ENCODE measurements around the gene FRAS1.
"Not testable (repeated sequence)": the region's sequence is repeated elsewhere in the genome, so short reads cannot be mapped to it uniquely, and the experiment has no call there.

FRAS1 gene

DNA sequence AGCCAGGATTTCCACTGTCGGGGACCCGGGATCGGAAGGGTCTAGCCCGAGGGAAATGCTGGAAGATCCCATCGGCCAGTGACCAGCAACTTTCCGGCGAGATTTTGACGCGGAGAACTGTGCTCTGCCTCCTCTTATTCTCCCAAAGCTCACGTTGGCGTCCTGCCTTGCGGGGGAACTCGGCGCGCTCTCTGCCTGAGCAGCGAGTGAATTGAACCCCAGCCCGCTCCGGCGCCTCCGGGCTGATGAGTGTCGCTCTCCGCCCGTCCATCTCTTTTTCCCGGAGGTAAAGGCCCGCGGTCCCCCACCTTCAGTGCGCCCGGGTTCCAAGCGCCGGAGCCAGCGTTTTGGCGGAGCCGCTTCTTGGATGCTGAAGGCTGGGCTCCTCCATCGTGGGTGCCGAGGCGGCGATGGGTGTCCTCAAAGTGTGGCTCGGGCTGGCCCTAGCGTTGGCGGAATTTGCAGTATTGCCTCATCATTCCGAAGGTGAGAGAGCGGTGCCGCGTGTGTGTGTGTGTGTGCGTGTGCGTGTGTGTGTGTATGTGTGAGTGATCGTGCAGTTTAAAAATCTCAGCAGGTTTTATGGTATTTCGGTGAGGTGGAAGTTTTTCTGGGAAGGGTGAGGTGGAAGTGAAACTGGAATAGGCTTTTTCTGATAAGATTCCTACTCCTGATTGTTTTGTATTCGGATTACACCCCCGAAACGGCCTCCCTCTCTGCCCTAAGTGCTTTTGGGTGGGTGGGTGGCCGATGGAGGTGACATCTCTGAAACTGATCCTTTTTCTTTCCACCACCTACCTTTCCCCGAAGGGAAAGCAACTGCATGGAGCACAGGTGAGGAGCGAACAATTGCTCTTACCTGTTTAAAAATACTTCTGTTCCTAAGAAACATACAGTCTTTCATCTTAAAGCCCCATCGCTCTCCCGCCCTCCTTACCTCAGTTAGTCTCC lies 752 bp downstream of the FRAS1 start:
- H3K4me3 ChIP-seq (ENCODE audit: low read depth, low read length) = peak overlapping the region; percentile 92

GRCh38 chr4:78058591-78059523 lies 1.7 kb downstream of the FRAS1 start:
- peak overlapping the region; percentile 92 for H3K4me3 ChIP-seq (ENCODE audit: low read depth, low read length)

DNA sequence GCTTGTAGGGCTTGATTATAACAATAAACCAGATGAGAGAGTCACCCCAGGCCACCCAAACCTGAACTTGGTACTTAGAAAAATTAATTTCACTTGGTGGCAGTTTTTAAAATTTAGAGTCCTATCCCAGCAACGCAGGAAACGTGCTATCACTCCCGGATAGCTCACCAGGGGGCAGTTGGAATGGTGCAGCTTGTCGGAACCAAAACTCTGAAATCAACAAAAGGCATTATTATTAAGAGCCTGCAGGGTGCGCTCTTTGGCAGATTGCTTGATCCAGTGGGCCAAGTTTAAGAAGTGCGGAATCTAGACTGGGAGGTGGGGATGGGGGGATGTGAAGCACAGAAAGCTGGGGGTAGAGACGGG lies 2.4 kb downstream of the FRAS1 start:
- peak overlapping the region; percentile 92 for H3K4me3 ChIP-seq (ENCODE audit: low read depth, low read length)

DNA sequence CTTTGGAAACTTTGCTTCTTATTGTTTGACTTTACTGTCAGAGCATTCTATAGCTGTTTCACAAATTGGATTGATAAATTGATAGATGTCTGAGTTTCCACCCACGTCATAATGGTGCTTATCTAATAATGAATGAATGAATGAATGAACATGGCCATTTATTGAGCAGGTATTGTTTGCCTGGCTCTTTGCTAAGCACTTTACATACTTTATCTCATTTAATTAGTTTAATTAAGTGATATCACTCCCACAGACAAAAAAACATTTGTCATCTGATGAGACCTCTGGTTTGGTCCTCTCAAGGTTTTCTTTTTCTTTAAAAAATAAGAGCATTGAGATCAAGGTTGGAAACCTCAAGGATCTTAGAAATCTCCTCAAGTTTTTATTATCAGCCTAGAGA lies 2.8 kb downstream of the FRAS1 start:
- no peak overlapping the region for H3K4me3 ChIP-seq (ENCODE audit: low read depth, low read length)

DNA sequence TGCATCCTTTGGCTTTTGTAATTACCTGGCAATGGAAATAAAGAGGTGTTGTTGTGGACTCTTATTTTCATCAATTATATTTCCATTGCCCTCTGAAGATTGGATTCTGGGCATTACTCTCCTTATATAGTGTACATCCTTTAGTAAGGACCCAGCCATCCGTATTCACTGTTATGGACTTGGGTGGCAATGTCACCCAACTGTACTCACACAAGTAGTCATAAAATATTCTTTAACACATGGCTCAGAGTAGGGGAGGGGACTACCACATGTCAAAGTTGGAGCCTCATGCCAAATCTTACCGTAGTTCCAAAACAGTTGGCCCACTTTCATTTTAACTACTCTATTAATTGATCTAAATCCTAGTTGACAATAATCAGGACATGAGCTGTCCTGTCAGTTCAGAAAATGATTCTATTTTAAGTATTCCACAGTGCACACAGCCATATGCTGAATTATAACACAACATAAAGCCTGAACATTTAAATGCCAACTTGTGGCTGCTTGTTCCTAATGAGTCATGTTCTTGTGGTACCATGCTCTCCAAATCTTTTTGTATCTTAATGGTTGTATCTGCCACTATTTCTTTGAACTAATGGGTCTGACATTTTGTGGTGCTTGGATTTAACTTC lies 4.9 kb downstream of the FRAS1 start:
- no peak overlapping the region for H3K4me3 ChIP-seq (ENCODE audit: low read depth, low read length)

GRCh38 chr4:78065508-78066192 lies 8.5 kb downstream of the FRAS1 start:
- no peak overlapping the region for H3K4me3 ChIP-seq (ENCODE audit: low read depth, low read length)

GRCh38 chr4:78068481-78068880 lies 11.4 kb downstream of the FRAS1 start:
- H3K4me3 ChIP-seq (ENCODE audit: low read depth, low read length) = no peak overlapping the region

- no peak overlapping the region for H3K4me3 ChIP-seq (ENCODE audit: low read depth, low read length)
These were observed 12.2 kb downstream of the FRAS1 start for GRCh38 chr4:78069319-78069718.

DNA sequence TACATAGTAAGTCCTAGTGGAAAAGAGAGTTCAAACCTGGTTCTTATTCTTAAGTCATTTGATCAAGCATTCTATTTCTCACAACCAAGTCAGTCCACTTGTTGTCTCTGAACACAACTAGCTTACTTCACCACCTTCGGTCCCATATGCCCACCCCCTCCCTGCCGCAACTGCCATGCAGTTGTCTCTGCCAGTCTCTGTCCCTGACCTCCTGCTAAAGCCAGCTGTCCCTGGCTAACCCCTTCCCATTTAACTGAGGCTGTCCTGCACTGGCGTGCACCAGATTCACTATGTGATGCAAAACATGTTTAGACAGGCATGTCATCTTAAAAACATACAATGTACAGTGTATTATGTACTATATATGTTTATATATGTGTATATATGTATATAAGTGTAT lies 12.7 kb downstream of the FRAS1 start:
- H3K4me3 ChIP-seq (ENCODE audit: low read depth, low read length) = no peak overlapping the region

DNA sequence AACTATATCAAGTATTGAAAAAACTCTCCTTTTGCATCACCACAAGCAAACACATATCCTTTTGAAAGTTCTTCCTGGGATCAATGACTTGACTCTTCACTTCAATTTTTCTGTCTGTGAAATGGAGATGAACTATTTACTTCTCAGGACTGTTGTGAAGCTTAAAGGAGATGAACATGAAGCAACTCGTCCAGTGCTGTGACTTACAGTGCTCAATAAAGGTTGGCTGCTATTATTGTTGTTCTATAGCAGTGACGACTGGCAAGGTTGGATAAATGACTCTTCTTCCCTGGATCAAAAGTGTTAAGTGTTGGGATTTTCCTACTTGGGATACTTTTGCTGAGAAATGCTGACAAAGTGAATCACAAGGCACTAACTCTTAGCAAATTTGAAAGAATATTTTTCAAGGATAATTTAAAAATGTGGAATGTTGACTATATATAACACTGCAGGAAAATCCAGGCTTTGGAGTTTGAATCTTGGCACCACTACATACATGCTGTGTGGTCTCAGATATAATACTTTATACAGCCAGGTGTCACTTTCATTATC lies 13.7 kb downstream of the FRAS1 start:
- H3K4me3 ChIP-seq (ENCODE audit: low read depth, low read length) = no peak overlapping the region

DNA sequence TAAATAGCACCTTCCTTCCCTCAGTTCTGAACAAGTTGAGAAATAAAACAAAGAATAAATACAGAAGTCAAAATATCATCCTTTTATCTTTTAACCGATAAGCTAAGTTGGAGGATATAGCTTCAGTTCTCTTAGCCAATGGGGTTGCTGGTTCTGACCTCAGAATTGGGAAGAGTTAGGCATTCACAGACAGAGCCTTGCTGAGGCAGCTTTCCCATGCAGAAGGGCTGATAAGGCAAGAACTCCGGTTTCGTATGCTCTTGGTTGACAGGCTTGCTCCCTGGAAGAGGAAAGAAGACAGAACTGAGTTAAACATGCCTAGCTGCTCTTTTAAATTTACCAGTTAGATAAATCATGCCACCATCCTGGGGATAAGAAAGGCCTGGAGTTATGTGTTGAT lies 17.6 kb downstream of the FRAS1 start:
- H3K4me3 ChIP-seq (ENCODE audit: low read depth, low read length) = no peak overlapping the region

GRCh38 chr4:78075986-78076385 lies 18.9 kb downstream of the FRAS1 start:
- H3K4me3 ChIP-seq (ENCODE audit: low read depth, low read length) = no peak overlapping the region

DNA sequence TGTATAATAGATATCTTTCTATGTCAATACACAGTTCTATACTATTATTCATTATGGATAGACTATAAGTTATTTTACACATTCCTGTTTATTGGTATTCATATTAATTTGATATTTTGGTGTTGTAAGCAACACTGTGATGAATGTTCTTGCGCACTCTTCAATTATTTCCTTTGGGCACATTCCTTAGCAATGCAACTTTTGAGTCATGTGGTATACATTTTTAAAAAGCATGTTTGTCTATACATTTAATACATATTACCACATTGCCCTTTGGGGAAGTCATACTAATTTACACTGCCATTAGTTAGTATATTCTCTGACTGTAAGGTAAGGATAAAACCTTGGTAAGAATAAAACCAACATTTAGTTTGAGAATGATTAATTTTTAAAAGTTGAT lies 21.0 kb downstream of the FRAS1 start:
- no peak overlapping the region for H3K4me3 ChIP-seq (ENCODE audit: low read depth, low read length)

DNA sequence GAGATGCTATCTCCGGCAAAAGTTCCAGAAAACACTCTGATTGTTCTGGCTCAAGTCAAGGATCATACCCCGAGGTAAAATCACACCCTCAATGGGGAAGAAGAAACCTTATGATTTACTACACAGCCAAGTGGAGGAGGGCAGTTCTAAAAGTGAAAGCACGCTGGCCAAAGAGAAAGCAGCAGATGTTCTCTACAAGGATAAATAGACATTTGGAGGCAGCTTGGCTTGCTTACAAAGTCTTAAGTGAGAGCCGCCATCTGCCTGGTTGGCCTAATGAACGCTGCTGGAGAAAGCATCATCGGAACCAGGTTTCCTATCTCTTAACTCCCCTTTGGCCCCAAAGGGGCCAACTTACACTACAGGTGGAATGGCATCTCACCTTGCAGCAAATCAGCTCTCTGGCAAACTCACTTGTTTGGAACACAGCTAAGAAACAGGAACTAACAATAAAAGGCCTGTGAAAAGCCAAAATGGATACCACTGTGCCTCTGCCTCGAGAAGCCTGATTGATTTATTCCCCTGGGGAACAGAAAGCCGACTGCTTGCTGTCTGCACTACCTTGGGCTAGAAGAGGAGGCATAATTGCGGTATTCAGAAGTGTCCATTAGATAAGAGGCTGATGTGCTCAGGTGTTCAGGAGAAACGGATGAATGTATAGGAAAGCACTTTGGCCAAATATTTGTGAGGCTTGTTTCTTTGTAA lies 22.8 kb downstream of the FRAS1 start:
- H3K4me3 ChIP-seq (ENCODE audit: low read depth, low read length) = no peak overlapping the region

GRCh38 chr4:78081541-78081940 lies 24.4 kb downstream of the FRAS1 start:
- H3K4me3 ChIP-seq (ENCODE audit: low read depth, low read length) = no peak overlapping the region

GRCh38 chr4:78083035-78083434 lies 25.9 kb downstream of the FRAS1 start:
- H3K4me3 ChIP-seq (ENCODE audit: low read depth, low read length) = no peak overlapping the region

GRCh38 chr4:78091534-78091933 lies 34.4 kb downstream of the FRAS1 start:
- H3K4me3 ChIP-seq (ENCODE audit: low read depth, low read length) = no peak overlapping the region

- H3K4me3 ChIP-seq (ENCODE audit: low read depth, low read length) = not testable (repeated sequence)
These were observed 35.2 kb downstream of the FRAS1 start for GRCh38 chr4:78092350-78092749.

DNA sequence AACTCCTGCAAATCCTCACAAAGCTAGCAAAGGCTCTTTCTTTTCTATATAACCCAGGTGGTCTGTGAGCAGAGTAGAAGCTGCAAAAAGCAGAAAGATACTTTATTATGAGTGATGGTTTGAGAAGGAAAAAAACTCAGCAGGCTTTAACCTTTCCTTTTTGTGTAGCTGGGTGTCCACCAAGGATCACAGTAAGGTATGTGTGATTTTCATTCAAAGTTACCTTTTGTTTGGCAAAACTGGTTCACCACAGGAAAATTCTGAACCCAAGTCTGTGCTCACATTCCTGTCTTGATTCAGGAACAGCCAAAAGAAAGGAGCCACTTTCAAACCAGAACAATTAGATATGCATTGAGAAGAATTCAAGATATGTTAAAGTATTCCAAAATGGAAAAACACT lies 35.7 kb downstream of the FRAS1 start:
- H3K4me3 ChIP-seq (ENCODE audit: low read depth, low read length) = no peak overlapping the region

DNA sequence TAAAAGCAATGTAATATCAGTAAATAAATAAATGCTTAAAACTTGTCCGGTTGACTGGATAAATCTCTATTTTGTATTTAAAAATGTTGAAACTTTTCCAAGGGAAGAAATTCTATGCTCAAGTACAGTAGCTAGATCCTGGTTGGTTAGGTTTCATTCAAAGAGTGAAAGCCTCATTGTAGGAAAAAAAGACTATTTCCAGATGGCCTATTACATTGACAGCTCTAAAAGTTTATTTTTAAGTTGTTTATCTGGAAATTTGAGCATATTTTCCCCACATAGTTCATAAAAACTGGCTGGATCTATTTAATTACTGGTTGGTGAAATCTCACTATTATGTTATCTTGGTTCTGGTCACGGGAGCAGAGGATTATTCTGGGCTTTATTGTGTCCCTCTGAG lies 38.0 kb downstream of the FRAS1 start:
- no peak overlapping the region for H3K4me3 ChIP-seq (ENCODE audit: low read depth, low read length)

All from iPS-11a (cell line).